Adrenal gland (tissue), 5 donors: ENCODE results near the gene CALML5.

Experiments
- CTCF ChIP-seq, 6 experiments: fragments of 450-650 bp in 4 of 6; fragments of 200-600 bp in 2 of 6; sonication (generic) in 1 of 6; IDR thresholded peaks; 1 replicate in 5 of 6; 2 replicates in 1 of 6; pipeline versions ENCODE4 v1.5.1 to v1.8.0; 2016 to 2021; ENCODE audit warnings: antibody characterized with exemption in 6 of 6, mild to moderate bottlenecking in 2 of 6, moderate library complexity in 1 of 6
- POLR2A ChIP-seq, 2 donors: fragments of 450-650 bp; IDR thresholded peaks; one replicate each; pipeline ENCODE4 v1.6.1; 2017; ENCODE audit warnings: antibody characterized with exemption in 2 of 2, mild to moderate bottlenecking in 2 of 2, moderate library complexity in 1 of 2
- donor health status: DM: no; HTN: no; CAD: no.

- TF ChIP-seq CTCF (IDR thresholded peaks at IDR 0.05) = no peak
- no peak for TF ChIP-seq POLR2A (IDR thresholded peaks at IDR 0.05)
These were observed 18.8 kb upstream of the CALML5 start for GRCh38 chr10:5518143-5518542.
